Measurements from ENCODE around the gene ATP5F1E.

DNA sequence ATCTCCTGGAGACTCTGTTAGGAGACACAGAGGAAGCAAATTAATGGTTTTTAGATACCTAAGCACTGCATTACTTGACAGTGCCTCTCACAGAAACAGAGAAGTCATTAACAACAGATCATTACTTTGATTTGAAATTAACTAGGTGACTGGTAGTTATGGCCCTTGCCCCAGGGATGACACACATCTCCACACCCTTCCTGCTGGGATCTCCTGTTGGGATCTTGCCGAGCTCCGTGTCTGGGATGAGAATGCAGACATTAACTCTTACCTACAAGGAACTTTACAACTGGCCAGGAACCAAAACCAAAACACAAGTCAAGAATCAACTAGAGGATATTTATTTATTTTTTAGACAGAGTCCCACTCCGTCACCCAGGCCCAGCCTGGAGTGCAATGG is 12.7 kb upstream of the ATP5F1E start:
- no peak for TF ChIP-seq CTCF (IDR thresholded peaks at IDR 0.05; ENCODE audit: borderline replicate concordance, extremely low read depth, low read length, poor library complexity, severe bottlenecking)
- no peak for TF ChIP-seq EZH2 (IDR thresholded peaks at IDR 0.05; ENCODE audit: borderline replicate concordance, low read depth, low read length, severe bottlenecking)
